SK-N-SH treated with all-trans-retinoic acid at 6 μM for 48 hours (cell line): ENCODE results near the gene EHBP1.

ENCODE experiments used
- ATAC-seq: fragments of 200-7000 bp; cut with Tn5 transposase; 3 replicates; pipeline ENCODE4 v1.9.1; 2020; ENCODE audit warnings: mild to moderate bottlenecking, moderate library complexity
- ARNTL ChIP-seq: fragments of 450-650 bp; formaldehyde crosslinking; IDR thresholded peaks from 2 replicates; pipeline ENCODE4 v1.5.0; 2020; ENCODE audit warnings: low read depth, mild to moderate bottlenecking, moderate library complexity, borderline replicate concordance
- BACH2 ChIP-seq: fragments of 250-450 bp; sonication (Bioruptor Pico); IDR thresholded peaks from 2 replicates; pipeline ENCODE4 v1.9.0; 2021; ENCODE audit warnings: mild to moderate bottlenecking, borderline replicate concordance
- CREB5 ChIP-seq: fragments of 250-450 bp; sonication (Bioruptor Pico); IDR thresholded peaks from 2 replicates; pipeline ENCODE4 v1.5.1; 2020; ENCODE audit warnings: low read depth, mild to moderate bottlenecking, moderate library complexity
- CSDC2 ChIP-seq: fragments of 250-450 bp; sonication (Bioruptor Pico); IDR thresholded peaks from 2 replicates; pipeline ENCODE4 v1.5.0; 2020; ENCODE audit warnings: mild to moderate bottlenecking, moderate library complexity
- ISL1 ChIP-seq: fragments of 250-450 bp; sonication (Bioruptor Pico); IDR thresholded peaks from 2 replicates; pipeline ENCODE4 v2.1.2; 2022; ENCODE audit warnings: mild to moderate bottlenecking, moderate library complexity
- OSR1 ChIP-seq: fragments of 250-450 bp; sonication (Bioruptor Pico); IDR thresholded peaks from 2 replicates; pipeline ENCODE4 v1.8.0; 2022; ENCODE audit warnings: moderate library complexity, mild to moderate bottlenecking, inconsistent platforms
- PATZ1 ChIP-seq: fragments of 250-450 bp; sonication (Bioruptor Pico); IDR thresholded peaks from 2 replicates; pipeline ENCODE4 v1.8.0; 2020; ENCODE audit warnings: mild to moderate bottlenecking, moderate library complexity, borderline replicate concordance
- POU6F1 ChIP-seq: fragments of 250-450 bp; sonication (Bioruptor Pico); IDR thresholded peaks from 2 replicates; pipeline ENCODE4 v1.8.0; 2021; ENCODE audit warnings: low read depth, mild to moderate bottlenecking, moderate library complexity, borderline replicate concordance
- PPARA ChIP-seq: fragments of 250-450 bp; sonication (Bioruptor Pico); IDR thresholded peaks from 2 replicates; pipeline ENCODE4 v1.5.0; 2020; ENCODE audit warnings: mild to moderate bottlenecking, borderline replicate concordance
- RARB ChIP-seq: fragments of 250-450 bp; sonication (Bioruptor Pico); IDR thresholded peaks from 2 replicates; pipeline ENCODE4 v1.8.0; 2021; ENCODE audit warnings: mild to moderate bottlenecking, moderate library complexity
- SNAI2 ChIP-seq: fragments of 250-450 bp; sonication (Bioruptor Pico); IDR thresholded peaks from 2 replicates; pipeline ENCODE4 v1.5.0; 2020; ENCODE audit warnings: mild to moderate bottlenecking, moderate library complexity
- TCF4 ChIP-seq: fragments of 250-450 bp; sonication (Bioruptor Pico); IDR thresholded peaks from 2 replicates; pipeline ENCODE4 v1.8.0; 2021; ENCODE audit warnings: mild to moderate bottlenecking, moderate library complexity, borderline replicate concordance
- TOX ChIP-seq: fragments of 250-450 bp; sonication (Bioruptor Pico); IDR thresholded peaks from 2 replicates; pipeline ENCODE4 v1.8.0; 2021; ENCODE audit warnings: mild to moderate bottlenecking, moderate library complexity, borderline replicate concordance
- ZC3H10 ChIP-seq: fragments of 250-450 bp; sonication (Bioruptor Pico); IDR thresholded peaks from 2 replicates; pipeline ENCODE4 v1.5.1; 2021; ENCODE audit warnings: mild to moderate bottlenecking, moderate library complexity
- ZFP3 ChIP-seq: fragments of 250-450 bp; sonication (Bioruptor Pico); IDR thresholded peaks from 2 replicates; pipeline ENCODE4 v1.5.0; 2020; ENCODE audit warnings: mild to moderate bottlenecking, moderate library complexity
- ZFP30 ChIP-seq: fragments of 450-650 bp; formaldehyde crosslinking; IDR thresholded peaks from 2 replicates; pipeline ENCODE4 v1.5.0; 2022; ENCODE audit warnings: mild to moderate bottlenecking, moderate library complexity
- ZNF565 ChIP-seq: fragments of 450-650 bp; formaldehyde crosslinking; conservative IDR thresholded peaks from 2 replicates; pipeline ENCODE4 v1.5.0; 2020; ENCODE audit warnings: low read depth, mild to moderate bottlenecking, moderate library complexity
- ZNF70 ChIP-seq: fragments of 450-650 bp; formaldehyde crosslinking; IDR thresholded peaks from 2 replicates; pipeline ENCODE4 v1.5.0; 2020; ENCODE audit warnings: mild to moderate bottlenecking, moderate library complexity
- ZNF8 ChIP-seq: fragments of 450-650 bp; formaldehyde crosslinking; IDR thresholded peaks from 2 replicates; pipeline ENCODE4 v1.5.0; 2020; ENCODE audit warnings: mild to moderate bottlenecking, moderate library complexity
- TF ChIP-seq, protein P1 (sequence below): fragments of 250-450 bp; sonication (Bioruptor Pico); IDR thresholded peaks from 2 replicates; pipeline ENCODE4 v1.5.0; 2020; ENCODE audit warnings: mild to moderate bottlenecking, moderate library complexity
- TF ChIP-seq, protein P2 (sequence below): fragments of 250-450 bp; sonication (Bioruptor Pico); IDR thresholded peaks from 2 replicates; pipeline ENCODE4 v1.5.1; 2021; ENCODE audit warnings: mild to moderate bottlenecking, moderate library complexity

Gene EHBP1

GRCh38 chr2:62806231-62806630, 100.7 kb downstream of the EHBP1 start:
- no peak for ATAC-seq
- TF ChIP-seq ISL1 (CRISPR knock-in tag) (no peak), ZNF565 (CRISPR knock-in tag) (no peak), BACH2 (no peak), POU6F1 (CRISPR knock-in tag) (no peak), PPARA (CRISPR knock-in tag) (no peak), CREB5 (CRISPR knock-in tag) (no peak), TOX (CRISPR knock-in tag) (no peak), RARB (CRISPR knock-in tag) (no peak), PATZ1 (CRISPR knock-in tag) (no peak), ZC3H10 (CRISPR knock-in tag) (no peak), ZFP3 (CRISPR knock-in tag) (no peak), TCF4 (CRISPR knock-in tag) (no peak), ARNTL (CRISPR knock-in tag) (no peak)

GRCh38 chr2:62808554-62808953, 103.0 kb downstream of the EHBP1 start:
- no peak for ATAC-seq
- TF ChIP-seq POU6F1 (CRISPR knock-in tag): no peak
- no peak for TF ChIP-seq ZFP3 (CRISPR knock-in tag)
- TF ChIP-seq, protein P1, sequence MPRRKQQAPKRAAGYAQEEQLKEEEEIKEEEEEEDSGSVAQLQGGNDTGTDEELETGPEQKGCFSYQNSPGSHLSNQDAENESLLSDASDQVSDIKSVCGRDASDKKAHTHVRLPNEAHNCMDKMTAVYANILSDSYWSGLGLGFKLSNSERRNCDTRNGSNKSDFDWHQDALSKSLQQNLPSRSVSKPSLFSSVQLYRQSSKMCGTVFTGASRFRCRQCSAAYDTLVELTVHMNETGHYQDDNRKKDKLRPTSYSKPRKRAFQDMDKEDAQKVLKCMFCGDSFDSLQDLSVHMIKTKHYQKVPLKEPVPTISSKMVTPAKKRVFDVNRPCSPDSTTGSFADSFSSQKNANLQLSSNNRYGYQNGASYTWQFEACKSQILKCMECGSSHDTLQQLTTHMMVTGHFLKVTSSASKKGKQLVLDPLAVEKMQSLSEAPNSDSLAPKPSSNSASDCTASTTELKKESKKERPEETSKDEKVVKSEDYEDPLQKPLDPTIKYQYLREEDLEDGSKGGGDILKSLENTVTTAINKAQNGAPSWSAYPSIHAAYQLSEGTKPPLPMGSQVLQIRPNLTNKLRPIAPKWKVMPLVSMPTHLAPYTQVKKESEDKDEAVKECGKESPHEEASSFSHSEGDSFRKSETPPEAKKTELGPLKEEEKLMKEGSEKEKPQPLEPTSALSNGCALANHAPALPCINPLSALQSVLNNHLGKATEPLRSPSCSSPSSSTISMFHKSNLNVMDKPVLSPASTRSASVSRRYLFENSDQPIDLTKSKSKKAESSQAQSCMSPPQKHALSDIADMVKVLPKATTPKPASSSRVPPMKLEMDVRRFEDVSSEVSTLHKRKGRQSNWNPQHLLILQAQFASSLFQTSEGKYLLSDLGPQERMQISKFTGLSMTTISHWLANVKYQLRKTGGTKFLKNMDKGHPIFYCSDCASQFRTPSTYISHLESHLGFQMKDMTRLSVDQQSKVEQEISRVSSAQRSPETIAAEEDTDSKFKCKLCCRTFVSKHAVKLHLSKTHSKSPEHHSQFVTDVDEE (CRISPR knock-in tag): no peak
- TF ChIP-seq ZNF8 (CRISPR knock-in tag): no peak
- no peak for TF ChIP-seq ZNF565 (CRISPR knock-in tag)
- no peak for TF ChIP-seq ZFP30 (CRISPR knock-in tag)
- no peak for TF ChIP-seq ZC3H10 (CRISPR knock-in tag)
- no peak for TF ChIP-seq PPARA (CRISPR knock-in tag)
- TF ChIP-seq OSR1 (CRISPR knock-in tag): no peak
- TF ChIP-seq, protein P2, sequence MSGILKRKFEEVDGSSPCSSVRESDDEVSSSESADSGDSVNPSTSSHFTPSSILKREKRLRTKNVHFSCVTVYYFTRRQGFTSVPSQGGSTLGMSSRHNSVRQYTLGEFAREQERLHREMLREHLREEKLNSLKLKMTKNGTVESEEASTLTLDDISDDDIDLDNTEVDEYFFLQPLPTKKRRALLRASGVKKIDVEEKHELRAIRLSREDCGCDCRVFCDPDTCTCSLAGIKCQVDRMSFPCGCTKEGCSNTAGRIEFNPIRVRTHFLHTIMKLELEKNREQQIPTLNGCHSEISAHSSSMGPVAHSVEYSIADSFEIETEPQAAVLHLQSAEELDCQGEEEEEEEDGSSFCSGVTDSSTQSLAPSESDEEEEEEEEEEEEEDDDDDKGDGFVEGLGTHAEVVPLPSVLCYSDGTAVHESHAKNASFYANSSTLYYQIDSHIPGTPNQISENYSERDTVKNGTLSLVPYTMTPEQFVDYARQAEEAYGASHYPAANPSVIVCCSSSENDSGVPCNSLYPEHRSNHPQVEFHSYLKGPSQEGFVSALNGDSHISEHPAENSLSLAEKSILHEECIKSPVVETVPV (CRISPR knock-in tag): no peak
- TF ChIP-seq CREB5 (CRISPR knock-in tag): no peak
- TF ChIP-seq CSDC2 (CRISPR knock-in tag): no peak
- no peak for TF ChIP-seq TOX (CRISPR knock-in tag)
- TF ChIP-seq SNAI2 (CRISPR knock-in tag): no peak
- TF ChIP-seq ZNF70 (CRISPR knock-in tag): no peak
- no peak for TF ChIP-seq ARNTL (CRISPR knock-in tag)
- no peak for TF ChIP-seq PATZ1 (CRISPR knock-in tag)
- TF ChIP-seq RARB (CRISPR knock-in tag): no peak
- TF ChIP-seq, all 23 proteins: peak for 0
